ENCODE data around the gene NUBP2.

NUBP2 gene

GRCh38 chr16:1759511-1759910, 23.2 kb upstream of the NUBP2 start:
- no peak for DNase-seq

- DNase-seq, result no peak
Observed at GRCh38 chr16:1760911-1761310, 21.8 kb upstream of the NUBP2 start.

- no peak for DNase-seq
Observed at GRCh38 chr16:1761751-1762150, 21.0 kb upstream of the NUBP2 start.

GRCh38 chr16:1762196-1762878, 20.4 kb upstream of the NUBP2 start:
- no peak for DNase-seq

GRCh38 chr16:1762879-1763520, 19.8 kb upstream of the NUBP2 start:
- no peak for DNase-seq

GRCh38 chr16:1763521-1764511, 18.9 kb upstream of the NUBP2 start:
- no peak for DNase-seq

GRCh38 chr16:1764971-1765370, 17.8 kb upstream of the NUBP2 start:
- no peak for DNase-seq

GRCh38 chr16:1765826-1766225, 16.9 kb upstream of the NUBP2 start:
- DNase-seq, result no peak

- DNase-seq, result no peak
Observed at GRCh38 chr16:1766231-1766630, 16.5 kb upstream of the NUBP2 start.

- no peak for DNase-seq
Observed at GRCh38 chr16:1766701-1767100, 16.1 kb upstream of the NUBP2 start.

- no peak for DNase-seq
Observed at GRCh38 chr16:1767116-1767994, 15.4 kb upstream of the NUBP2 start.

- no peak for DNase-seq
Observed at GRCh38 chr16:1768061-1768766, 14.5 kb upstream of the NUBP2 start.

GRCh38 chr16:1768767-1769401, 13.9 kb upstream of the NUBP2 start:
- DNase-seq, result no peak

- no peak for DNase-seq
Observed at GRCh38 chr16:1769402-1770300, 13.1 kb upstream of the NUBP2 start.

- DNase-seq, result peak; percentile 46 to 62
Observed at GRCh38 chr16:1770328-1771187, 12.2 kb upstream of the NUBP2 start.

GRCh38 chr16:1771188-1771863, 11.4 kb upstream of the NUBP2 start, which contains the start of gene NME3:
Gene NME3 (minus strand): TSS chr16:1771543. CDS start chr16:1771534, 9 bp downstream.
- DNase-seq, result peak; percentile 66 to 81

- no peak for DNase-seq
Observed at GRCh38 chr16:1771864-1772361, 10.8 kb upstream of the NUBP2 start.

GRCh38 chr16:1772362-1772907, 10.3 kb upstream of the NUBP2 start, which contains the start of gene EME2:
Gene EME2 (plus strand): TSS chr16:1772810. CDS start chr16:1773228, 418 bp downstream.
- DNase-seq, result peak; percentile 49 to 52

Measured in stimulated activated CD4-positive, alpha-beta T cell treated with anti-CD3 and anti-CD28 coated beads, Interleukin-4, amount 100 ng/mL, for 4 hours (primary cell).